K562 (cell line): Measurements from ENCODE around the gene GABRB1. TPM values are rescaled to one million over a fixed set of nuclear protein-coding genes. Genes with fewer than 3 reads are reported as not detected.

Experiments used
- ATAC-seq: fragments of 200-7000 bp; cut with Tn5 transposase; 3 replicates; pipeline ENCODE4 v1.9.1; 2020; ENCODE audit warnings: moderate library complexity
- BruUV-seq: library from RNA; stranded (reverse); fragments of 400-500 nt; replicated peaks from 2 replicates; lab custom pipeline; 2021; lab: Mats Ljungman, UMichigan
- CTCF ChIA-PET: fragments of 300-600 bp; formaldehyde crosslinking; extraction: SDS; loops from one replicate; lab custom pipeline; 2021; ENCODE audit warnings: low intra/inter-chr PET ratio; lab: Yijun Ruan, JAX
- POLR2A ChIA-PET: fragments of 300-600, 350-650 bp; sonication (Branson Sonifier 250); formaldehyde crosslinking; extraction: SDS; loops from one replicate; lab custom pipeline; 2021; ENCODE audit warnings: antibody characterized with exemption, inconsistent platforms; lab: Yijun Ruan, JAX
- DNase-seq, 4 experiments: peaks; one replicate each; pipeline versions ENCODE4 v3.0.0 to v3.0.0-alpha.2; 2011 to 2018; ENCODE audit warnings: low spot score in 3 of 4, mixed read lengths in 3 of 4; ENCODE audit errors: extremely low read depth in 1 of 4
- FAIRE-seq: peaks from 2 replicates; lab custom pipeline; 2011; peaks lifted over from hg19 to GRCh38; lab: Jason Lieb, UNC
- H2AFZ ChIP-seq: 2 replicates; pipeline ENCODE4 v1.6.0; 2011; ENCODE audit warnings: low read depth, low read length, control low read depth, inconsistent platforms
- H3K27ac ChIP-seq: fragments of 200-600 bp; 3 replicates; pipeline ENCODE4 v1.8.0; 2011; ENCODE audit warnings: low read depth, mild to moderate bottlenecking, control low read depth, inconsistent platforms, low read length, moderate library complexity, mixed read lengths; ENCODE audit errors: extremely low read depth
- H3K27me3 ChIP-seq, 2 experiments: fragments of 300-600 bp in 1 of 2; 2 replicates in 1 of 2; 3 replicates in 1 of 2; pipeline versions ENCODE4 v1.6.0 to v1.8.0; 2011; ENCODE audit warnings: inconsistent platforms in 2 of 2, low read length in 2 of 2, mild to moderate bottlenecking in 1 of 2, mixed read lengths in 1 of 2, moderate library complexity in 1 of 2; ENCODE audit not compliant: control insufficient read depth in 2 of 2, insufficient read depth in 2 of 2
- H3K36me3 ChIP-seq: fragments of 300-600 bp; 3 replicates; pipeline ENCODE4 v1.8.0; 2011; ENCODE audit warnings: mild to moderate bottlenecking, low read length, inconsistent platforms; ENCODE audit not compliant: control insufficient read depth, insufficient read depth
- H3K4me1 ChIP-seq, 2 experiments: fragments of 200-600 bp in 1 of 2; replicated peaks in 1 of 2; 2 replicates in 1 of 2; 3 replicates in 1 of 2; pipeline versions ENCODE4 v1.5.1 to v1.8.0; 2011; ENCODE audit warnings: inconsistent platforms in 2 of 2, low read length in 2 of 2, mild to moderate bottlenecking in 1 of 2, mixed read lengths in 1 of 2, moderate library complexity in 1 of 2; ENCODE audit not compliant: control insufficient read depth in 2 of 2, insufficient read depth in 2 of 2
- H3K4me2 ChIP-seq: 2 replicates; pipeline ENCODE4 v1.6.1; 2011; ENCODE audit warnings: low read length, control low read depth, inconsistent platforms, mixed read lengths; ENCODE audit not compliant: insufficient read depth
- H3K4me3 ChIP-seq: fragments of 200-600 bp; sonication (generic), shearing (Covaris generic); 2 replicates; pipeline ENCODE4 v1.5.1; 2016; ENCODE audit warnings: control low read depth, inconsistent platforms
- H3K79me2 ChIP-seq: fragments of 200-600 bp; 3 replicates; pipeline ENCODE4 v1.8.0; 2011; ENCODE audit warnings: low read length, inconsistent platforms; ENCODE audit not compliant: control insufficient read depth, insufficient read depth
- H3K9ac ChIP-seq, 2 experiments: 2 replicates each; pipeline versions ENCODE4 v1.6.0 to v1.6.1; 2011; ENCODE audit warnings: low read depth in 2 of 2, low read length in 2 of 2, control low read depth in 1 of 2, inconsistent platforms in 1 of 2, mild to moderate bottlenecking in 1 of 2, mixed read lengths in 1 of 2; ENCODE audit not compliant: insufficient read depth in 1 of 2
- H3K9me1 ChIP-seq: one replicate; pipeline ENCODE4 v1.6.0; 2011; ENCODE audit warnings: inconsistent platforms, mild to moderate bottlenecking, low read length, moderate library complexity; ENCODE audit not compliant: control insufficient read depth, insufficient read depth
- H3K9me3 ChIP-seq: replicated peaks from 2 replicates; pipeline ENCODE4 v1.5.1; 2011; ENCODE audit warnings: low read depth, low read length, inconsistent platforms; ENCODE audit not compliant: control insufficient read depth, insufficient read depth
- H4K20me1 ChIP-seq: replicated peaks from 2 replicates; pipeline ENCODE4 v1.6.1; 2011; ENCODE audit warnings: low read length, inconsistent platforms, mixed read lengths; ENCODE audit not compliant: control insufficient read depth, insufficient read depth
- MTA3 ChIP-seq: fragments of 450-650 bp; formaldehyde crosslinking; IDR thresholded peaks from 2 replicates; pipeline ENCODE4 v1.6.1; 2017; ENCODE audit warnings: mild to moderate bottlenecking, borderline replicate concordance
- RAD21 ChIP-seq, 2 experiments: fragments of 250-450 bp in 1 of 2; fragments of 450-650 bp in 1 of 2; sonication (Bioruptor Pico) in 1 of 2; formaldehyde crosslinking in 1 of 2; IDR thresholded peaks in 1 of 2; conservative IDR thresholded peaks in 1 of 2; 2 replicates each; pipeline versions ENCODE4 v1.4.0 to v1.8.0; 2020 to 2022; ENCODE audit warnings: mild to moderate bottlenecking in 2 of 2, moderate library complexity in 1 of 2
- SIN3A ChIP-seq, 2 experiments: fragments of 150-350 bp in 1 of 2; IDR thresholded peaks; 2 replicates each; pipeline ENCODE4 v1.6.1; 2011 to 2016; ENCODE audit warnings: borderline replicate concordance in 2 of 2, low read depth in 2 of 2, low read length in 2 of 2, mild to moderate bottlenecking in 2 of 2, moderate library complexity in 2 of 2; ENCODE audit not compliant: control insufficient read depth in 1 of 2
- WGBS: fragments of 100-300 bp; shearing (Covaris generic); methylation state at CpG from one replicate; pipeline ENCODE4 v1.1.6; 2016; ENCODE audit warnings: low coverage, mixed read lengths; ENCODE audit not compliant: insufficient coverage; ENCODE audit errors: missing lambda C conversion rate; 5-methylcytosine and 5-hydroxymethylcytosine counted together
- in situ Hi-C: fragments of 300-500 bp; cut with MboI; formaldehyde crosslinking; loops from 4 replicates; pipeline ENCODE4 v1.15.0; 2018; ENCODE audit warnings: inconsistent platforms, mixed read lengths
- intact Hi-C: fragments of 100-400 bp; cut with micrococcal nuclease; formaldehyde crosslinking; loops from 2 replicates; pipeline ENCODE4 v1.14.2; 2022
- polyA plus RNA-seq, 8 experiments: library from polyadenylated mRNA; depleted of rRNA in 4 of 8; stranded (reverse) in 5 of 8; unstranded in 3 of 8; fragments of >200 nt; fragmentation: Nextera tagmentation in 2 of 8; fragmentation: Illumina TruSeq in 1 of 8; extraction: Ambion mirVana in 2 of 8; extraction: Trizol in 1 of 8; gene quantifications; 2 replicates each; pipeline versions ENCODE4 v1.2.1 to v1.2.3, GENCODE V29; 2011 to 2014; ENCODE audit warnings: inconsistent platforms in 1 of 8, missing spikeins in 1 of 8
- total RNA-seq, 7 experiments: library from RNA; depleted of rRNA in 6 of 7; stranded (reverse); fragments of >200 nt in 6 of 7; fragmentation: Illumina TruSeq in 2 of 7; extraction: Trizol in 2 of 7; gene quantifications; 2 replicates each; pipeline versions ENCODE4 v1.2.1 to v1.2.3, GENCODE V29; 2011 to 2021; ENCODE audit warnings: low replicate concordance in 1 of 7
- TF ChIP-seq, protein P1 (sequence below): fragments of 450-650 bp; IDR thresholded peaks from 2 replicates; pipeline ENCODE4 v1.6.1; 2016; ENCODE audit warnings: low read depth
- TF ChIP-seq, protein P2 (sequence below), 3 experiments: IDR thresholded peaks in 2 of 3; conservative IDR thresholded peaks in 1 of 3; 2 replicates each; pipeline ENCODE4 v1.5.1; 2011 to 2012; ENCODE audit warnings: low read length in 3 of 3, mild to moderate bottlenecking in 3 of 3, control low read depth in 2 of 3, improper control_type of control experiment in 1 of 3, inconsistent platforms in 1 of 3, low read depth in 1 of 3, mixed read lengths in 1 of 3, moderate library complexity in 1 of 3; ENCODE audit not compliant: insufficient read depth in 2 of 3

GABRB1 gene
- total and polyA plus RNA-seq, 9 of the 15 experiments (the other 6 are each of a cell fraction or from before 2014, with no cell fraction given) = not detected

DNA sequence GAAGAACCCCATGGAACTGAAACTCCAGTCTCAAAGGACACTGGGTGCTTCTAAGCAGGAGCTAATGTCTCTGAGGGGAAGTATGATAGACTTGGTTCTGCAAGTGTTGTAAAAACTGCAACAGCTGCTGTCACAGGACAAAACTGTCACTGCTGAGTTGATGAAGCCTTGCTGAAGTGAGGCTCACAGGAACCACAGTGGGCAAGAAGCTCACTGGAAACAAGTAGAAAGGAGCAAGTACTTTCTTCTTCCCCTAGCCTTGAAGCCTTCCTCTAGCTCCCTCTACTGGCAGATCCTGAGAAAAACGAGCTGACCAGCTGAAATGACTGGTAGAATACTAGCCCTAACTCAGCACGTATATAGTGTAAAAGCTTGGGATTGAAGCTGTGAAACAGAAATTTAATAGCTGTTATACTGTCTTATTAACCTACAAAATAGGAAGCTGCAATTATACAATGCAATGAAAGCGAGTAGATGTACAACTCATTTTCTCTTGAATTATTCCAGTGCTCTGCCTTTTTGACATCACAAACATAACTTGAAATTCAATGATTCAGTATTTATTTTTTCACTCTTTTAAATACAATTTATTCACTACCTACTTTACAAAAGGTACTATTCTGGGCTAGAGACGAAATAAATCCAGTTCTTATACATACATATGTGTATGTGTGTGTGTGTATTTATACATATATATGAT lies 91.4 kb downstream of the GABRB1 start:
- Histone ChIP-seq H2AFZ (no peak overlapping the region), H3K9me3 (no peaks in the 10 kb centered on the region), H3K79me2 (no peaks in the 10 kb centered on the region), H3K36me3 (no peaks in the 10 kb centered on the region), H3K27me3 (no peaks in the 10 kb centered on the region), H3K9ac (no peak overlapping the region), H3K4me3 (no peak overlapping the region), H3K4me2 (no peak overlapping the region), H4K20me1 (no peaks in the 10 kb centered on the region), H3K4me1 (no peaks in the 10 kb centered on the region), H3K9me1 (no peaks in the 10 kb centered on the region), H3K27ac (no peak overlapping the region)
- DNase-seq = peak; percentile 34 to 64 (median 39)
- peak; percentile 82 for FAIRE-seq
- 0% methylated on average over 4 of the region's 4 CpGs for WGBS
- BruUV-seq = no TSS peak
- intact Hi-C loops (loop anchor here (1.0 to 10.0 kb wide), 2 partner anchors 278 to 812 kb away; no protein-coding TSS in a partner anchor), in situ Hi-C loops (no loop called here)
- TF ChIP-seq RAD21 (CRISPR knock-in tag; conservative IDR thresholded peaks at IDR 0.05 in 1 of 2, IDR thresholded peaks at IDR 0.05 in 1 of 2) (peak in 1 of 2 experiments; percentile 44; a peak in 1 of 4 replicates), SIN3A (IDR thresholded peaks at IDR 0.05; ENCODE audit: borderline replicate concordance in 2 of 2, control insufficient read depth in 1 of 2, low read depth in 2 of 2, low read length in 2 of 2) (no peak), MTA3 (no peak)
- TF ChIP-seq, protein P1, sequence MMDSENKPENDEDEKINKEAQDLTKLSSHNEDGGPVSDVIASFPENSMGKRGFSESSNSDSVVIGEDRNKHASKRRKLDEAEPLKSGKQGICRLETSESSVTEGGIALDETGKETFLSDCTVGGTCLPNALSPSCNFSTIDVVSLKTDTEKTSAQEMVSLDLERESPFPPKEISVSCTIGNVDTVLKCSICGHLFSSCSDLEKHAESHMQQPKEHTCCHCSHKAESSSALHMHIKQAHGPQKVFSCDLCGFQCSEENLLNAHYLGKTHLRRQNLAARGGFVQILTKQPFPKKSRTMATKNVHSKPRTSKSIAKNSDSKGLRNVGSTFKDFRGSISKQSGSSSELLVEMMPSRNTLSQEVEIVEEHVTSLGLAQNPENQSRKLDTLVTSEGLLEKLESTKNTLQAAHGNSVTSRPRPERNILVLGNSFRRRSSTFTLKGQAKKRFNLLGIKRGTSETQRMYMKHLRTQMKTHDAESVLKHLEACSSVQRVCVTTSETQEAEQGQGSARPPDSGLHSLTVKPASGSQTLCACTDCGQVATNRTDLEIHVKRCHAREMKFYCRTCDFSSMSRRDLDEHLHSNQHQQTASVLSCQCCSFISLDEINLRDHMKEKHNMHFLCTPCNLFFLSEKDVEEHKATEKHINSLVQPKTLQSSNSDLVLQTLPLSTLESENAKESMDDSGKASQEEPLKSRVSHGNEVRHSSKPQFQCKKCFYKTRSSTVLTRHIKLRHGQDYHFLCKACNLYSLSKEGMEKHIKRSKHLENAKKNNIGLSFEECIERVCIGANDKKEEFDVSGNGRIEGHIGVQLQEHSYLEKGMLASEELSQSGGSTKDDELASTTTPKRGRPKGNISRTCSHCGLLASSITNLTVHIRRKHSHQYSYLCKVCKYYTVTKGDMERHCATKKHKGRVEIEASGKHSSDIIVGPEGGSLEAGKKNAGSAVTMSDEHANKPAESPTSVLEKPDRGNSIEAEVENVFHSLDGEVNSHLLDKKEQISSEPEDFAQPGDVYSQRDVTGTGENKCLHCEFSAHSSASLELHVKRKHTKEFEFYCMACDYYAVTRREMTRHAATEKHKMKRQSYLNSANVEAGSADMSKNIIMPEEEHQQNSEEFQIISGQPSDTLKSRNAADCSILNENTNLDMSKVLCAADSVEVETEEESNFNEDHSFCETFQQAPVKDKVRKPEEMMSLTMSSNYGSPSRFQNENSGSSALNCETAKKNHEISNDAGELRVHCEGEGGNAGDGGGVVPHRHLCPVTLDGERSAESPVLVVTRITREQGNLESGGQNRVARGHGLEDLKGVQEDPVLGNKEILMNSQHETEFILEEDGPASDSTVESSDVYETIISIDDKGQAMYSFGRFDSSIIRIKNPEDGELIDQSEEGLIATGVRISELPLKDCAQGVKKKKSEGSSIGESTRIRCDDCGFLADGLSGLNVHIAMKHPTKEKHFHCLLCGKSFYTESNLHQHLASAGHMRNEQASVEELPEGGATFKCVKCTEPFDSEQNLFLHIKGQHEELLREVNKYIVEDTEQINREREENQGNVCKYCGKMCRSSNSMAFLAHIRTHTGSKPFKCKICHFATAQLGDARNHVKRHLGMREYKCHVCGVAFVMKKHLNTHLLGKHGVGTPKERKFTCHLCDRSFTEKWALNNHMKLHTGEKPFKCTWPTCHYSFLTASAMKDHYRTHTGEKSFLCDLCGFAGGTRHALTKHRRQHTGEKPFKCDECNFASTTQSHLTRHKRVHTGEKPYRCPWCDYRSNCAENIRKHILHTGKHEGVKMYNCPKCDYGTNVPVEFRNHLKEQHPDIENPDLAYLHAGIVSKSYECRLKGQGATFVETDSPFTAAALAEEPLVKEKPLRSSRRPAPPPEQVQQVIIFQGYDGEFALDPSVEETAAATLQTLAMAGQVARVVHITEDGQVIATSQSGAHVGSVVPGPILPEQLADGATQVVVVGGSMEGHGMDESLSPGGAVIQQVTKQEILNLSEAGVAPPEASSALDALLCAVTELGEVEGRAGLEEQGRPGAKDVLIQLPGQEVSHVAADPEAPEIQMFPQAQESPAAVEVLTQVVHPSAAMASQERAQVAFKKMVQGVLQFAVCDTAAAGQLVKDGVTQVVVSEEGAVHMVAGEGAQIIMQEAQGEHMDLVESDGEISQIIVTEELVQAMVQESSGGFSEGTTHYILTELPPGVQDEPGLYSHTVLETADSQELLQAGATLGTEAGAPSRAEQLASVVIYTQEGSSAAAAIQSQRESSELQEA = no peak
- TF ChIP-seq, protein P2, sequence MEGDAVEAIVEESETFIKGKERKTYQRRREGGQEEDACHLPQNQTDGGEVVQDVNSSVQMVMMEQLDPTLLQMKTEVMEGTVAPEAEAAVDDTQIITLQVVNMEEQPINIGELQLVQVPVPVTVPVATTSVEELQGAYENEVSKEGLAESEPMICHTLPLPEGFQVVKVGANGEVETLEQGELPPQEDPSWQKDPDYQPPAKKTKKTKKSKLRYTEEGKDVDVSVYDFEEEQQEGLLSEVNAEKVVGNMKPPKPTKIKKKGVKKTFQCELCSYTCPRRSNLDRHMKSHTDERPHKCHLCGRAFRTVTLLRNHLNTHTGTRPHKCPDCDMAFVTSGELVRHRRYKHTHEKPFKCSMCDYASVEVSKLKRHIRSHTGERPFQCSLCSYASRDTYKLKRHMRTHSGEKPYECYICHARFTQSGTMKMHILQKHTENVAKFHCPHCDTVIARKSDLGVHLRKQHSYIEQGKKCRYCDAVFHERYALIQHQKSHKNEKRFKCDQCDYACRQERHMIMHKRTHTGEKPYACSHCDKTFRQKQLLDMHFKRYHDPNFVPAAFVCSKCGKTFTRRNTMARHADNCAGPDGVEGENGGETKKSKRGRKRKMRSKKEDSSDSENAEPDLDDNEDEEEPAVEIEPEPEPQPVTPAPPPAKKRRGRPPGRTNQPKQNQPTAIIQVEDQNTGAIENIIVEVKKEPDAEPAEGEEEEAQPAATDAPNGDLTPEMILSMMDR (IDR thresholded peaks at IDR 0.05 in 2 of 3, conservative IDR thresholded peaks at IDR 0.05 in 1 of 3; ENCODE audit: insufficient read depth in 2 of 3, low read depth in 1 of 3, low read length in 3 of 3) = peak; percentile 33 to 73 (median 57); a peak in 5 of 6 replicates
- ChIA-PET POLR2A (no interaction called here), CTCF (interaction anchor here (0.6 kb wide), 1 partner anchor 11 kb away, joined by 3 read pairs; no protein-coding TSS in a partner anchor)
- ATAC-seq = peak; percentile 66
